HepG2 (cell line): ENCODE results near the gene LRRIQ4. TPM values are rescaled to one million over a fixed set of nuclear protein-coding genes. Genes with fewer than 3 reads are reported as not detected.
A peak's percentile ranks its signal among the peaks of the same experiment; 100 is the strongest.

Source experiments
- ATAC-seq: fragments of 200-7000 bp; cut with Tn5 transposase; 3 replicates; pipeline ENCODE4 v1.9.1; 2020; ENCODE audit warnings: mild to moderate bottlenecking, moderate library complexity
- BruUV-seq: library from RNA; stranded (reverse); fragments of 400-500 nt; replicated peaks from 2 replicates; lab custom pipeline; 2021; lab: Mats Ljungman, UMichigan
- CTCF ChIA-PET: fragments of 300-600 bp; formaldehyde crosslinking; extraction: SDS; loops from one replicate; lab custom pipeline; 2021; ENCODE audit warnings: low total read pairs, inconsistent platforms, low intra/inter-chr PET ratio; lab: Yijun Ruan, JAX
- POLR2A ChIA-PET: fragments of 350-600 bp; sonication (Branson Sonifier 250); formaldehyde crosslinking; loops from one replicate; lab custom pipeline; 2020; ENCODE audit warnings: antibody characterized with exemption, inconsistent platforms; lab: Yijun Ruan, JAX
- DNase-seq: peaks from one replicate; pipeline ENCODE4 v3.0.0-alpha.2; 2015; ENCODE audit warnings: low spot score
- FAIRE-seq: peaks from 3 replicates; lab custom pipeline; 2011; peaks lifted over from hg19 to GRCh38; lab: Jason Lieb, UNC
- H2AFZ ChIP-seq: one replicate; pipeline ENCODE4 v1.6.1; 2011; ENCODE audit warnings: low read length, inconsistent platforms
- H3K27ac ChIP-seq: fragments of 300-600 bp; 3 replicates; pipeline ENCODE4 v1.8.0; 2011; ENCODE audit warnings: mixed run types, mild to moderate bottlenecking, mixed read lengths, low read length, inconsistent platforms; ENCODE audit not compliant: insufficient read depth; ENCODE audit errors: extremely low read length
- H3K27me3 ChIP-seq, 2 experiments: fragments of 200-600 bp in 1 of 2; 2 replicates in 1 of 2; 3 replicates in 1 of 2; pipeline versions ENCODE4 v1.6.0 to v1.8.0; 2011; ENCODE audit warnings: low read length in 2 of 2, mild to moderate bottlenecking in 2 of 2, moderate library complexity in 2 of 2, inconsistent platforms in 1 of 2; ENCODE audit not compliant: insufficient read depth in 2 of 2, control insufficient read depth in 1 of 2
- H3K36me3 ChIP-seq, 2 experiments: fragments of 200-600 bp in 1 of 2; replicated peaks in 1 of 2; 2 replicates in 1 of 2; 3 replicates in 1 of 2; pipeline versions ENCODE4 v1.5.1 to v1.8.0; 2011; ENCODE audit warnings: low read length in 2 of 2, inconsistent platforms in 1 of 2; ENCODE audit not compliant: insufficient read depth in 2 of 2, control insufficient read depth in 1 of 2
- H3K4me1 ChIP-seq: 2 replicates; pipeline ENCODE4 v1.5.1; 2012; ENCODE audit warnings: low read length, inconsistent platforms; ENCODE audit not compliant: insufficient read depth
- H3K4me2 ChIP-seq: 2 replicates; pipeline ENCODE4 v1.6.0; 2011; ENCODE audit warnings: low read depth, low read length, inconsistent platforms
- H3K4me3 ChIP-seq, 3 experiments: fragments of 200-600 bp in 1 of 3; sonication (generic), shearing (Covaris generic) in 1 of 3; replicated peaks in 1 of 3; 2 replicates each; pipeline ENCODE4 v1.5.1; 2011 to 2016; ENCODE audit warnings: low read length in 3 of 3, inconsistent platforms in 2 of 3, low read depth in 2 of 3, mild to moderate bottlenecking in 2 of 3, control low read depth in 1 of 3, mixed read lengths in 1 of 3; ENCODE audit not compliant: insufficient read depth in 1 of 3
- H3K79me2 ChIP-seq: one replicate; pipeline ENCODE4 v1.6.1; 2011; ENCODE audit warnings: low read length, inconsistent platforms; ENCODE audit not compliant: insufficient read depth
- H3K9ac ChIP-seq: 2 replicates; pipeline ENCODE4 v1.6.0; 2011; ENCODE audit warnings: mild to moderate bottlenecking, low read depth, low read length, inconsistent platforms; ENCODE audit not compliant: insufficient read depth
- H3K9me3 ChIP-seq: 2 replicates; pipeline ENCODE4 v1.5.1; 2012; ENCODE audit warnings: mild to moderate bottlenecking, low read length
- H4K20me1 ChIP-seq: 2 replicates; pipeline ENCODE4 v1.6.0; 2011; ENCODE audit warnings: inconsistent platforms, mild to moderate bottlenecking, low read length, moderate library complexity; ENCODE audit not compliant: insufficient read depth
- EED ChIP-seq: sonication (generic); formaldehyde crosslinking; IDR thresholded peaks from 2 replicates; pipeline ENCODE4 v1.5.0; 2020; ENCODE audit warnings: mild to moderate bottlenecking, missing genetic modification reagents
- GATAD2A ChIP-seq: IDR thresholded peaks from 2 replicates; pipeline ENCODE4 v1.6.1; 2016
- TMF1 ChIP-seq: sonication (generic); formaldehyde crosslinking; IDR thresholded peaks from 2 replicates; pipeline ENCODE4 v1.8.1; 2022; ENCODE audit warnings: low read depth, missing genetic modification reagents
- XBP1 ChIP-seq: sonication (generic); formaldehyde crosslinking; IDR thresholded peaks from 2 replicates; pipeline ENCODE4 v1.5.0; 2020; ENCODE audit warnings: missing genetic modification reagents
- ZBTB21 ChIP-seq: sonication (generic); formaldehyde crosslinking; IDR thresholded peaks from 2 replicates; pipeline ENCODE4 v1.4.0; 2020; ENCODE audit warnings: missing genetic modification reagents
- ZNF263 ChIP-seq: sonication (generic); formaldehyde crosslinking; IDR thresholded peaks from 2 replicates; pipeline ENCODE4 v1.4.0; 2020; ENCODE audit warnings: missing genetic modification reagents
- ZNF468 ChIP-seq: sonication (generic); formaldehyde crosslinking; IDR thresholded peaks from 2 replicates; pipeline ENCODE4 v1.8.0; 2022; ENCODE audit warnings: mild to moderate bottlenecking, moderate library complexity, missing genetic modification reagents
- WGBS: methylation state at CpG from one replicate; pipeline ENCODE4 v1.1.6; 2017; ENCODE audit warnings: low lambda C conversion rate; 5-methylcytosine and 5-hydroxymethylcytosine counted together
- in situ Hi-C: cut with HindIII; loops from 2 replicates; pipeline ENCODE4 v1.10.0; 2017; ENCODE audit warnings: low pct_unique_long_range_greater_than_20kb; ENCODE audit not compliant: extremely low pct_ligation_motif_present
- intact Hi-C: fragments of 100-400 bp; cut with micrococcal nuclease; formaldehyde crosslinking; loops from one replicate; pipeline ENCODE4 v1.10.0; 2022; ENCODE audit not compliant: unreplicated experiment
- polyA plus RNA-seq, 8 experiments: library from polyadenylated mRNA; depleted of rRNA in 3 of 8; stranded (reverse) in 7 of 8; unstranded in 1 of 8; fragments of >200 nt; fragmentation: Illumina TruSeq in 4 of 8; extraction: Trizol in 4 of 8; gene quantifications; 2 replicates each; pipeline versions ENCODE4 v1.2.1 to v1.2.3, GENCODE V29; 2011 to 2016; ENCODE audit warnings: low read depth in 4 of 8, missing spikeins in 1 of 8, mixed read lengths in 1 of 8; ENCODE audit not compliant: insufficient read depth in 1 of 8
- total RNA-seq, 5 experiments: library from RNA; depleted of rRNA; stranded (reverse); fragments of >200 nt; fragmentation: Illumina TruSeq; extraction: Trizol; gene quantifications; 2 replicates each; pipeline ENCODE4 v1.2.3, GENCODE V29; 2016; ENCODE audit warnings: low read depth in 1 of 5
- TF ChIP-seq, protein P1 (sequence below): sonication (generic); formaldehyde crosslinking; IDR thresholded peaks from 2 replicates; pipeline ENCODE4 v1.4.0; 2020; ENCODE audit warnings: mild to moderate bottlenecking, missing genetic modification reagents
- TF ChIP-seq, protein P2 (sequence below): sonication (generic); formaldehyde crosslinking; IDR thresholded peaks from 2 replicates; pipeline ENCODE4 v1.4.0; 2020; ENCODE audit warnings: missing genetic modification reagents
- TF ChIP-seq, protein P3 (sequence below): sonication (generic); formaldehyde crosslinking; IDR thresholded peaks from 2 replicates; pipeline ENCODE4 v1.4.0; 2020; ENCODE audit warnings: mild to moderate bottlenecking, missing genetic modification reagents

LRRIQ4 gene
- total and polyA plus RNA-seq, 2 of the 13 experiments (the other 11 are each of a cell fraction or from before 2014, with no cell fraction given): not detected

DNA sequence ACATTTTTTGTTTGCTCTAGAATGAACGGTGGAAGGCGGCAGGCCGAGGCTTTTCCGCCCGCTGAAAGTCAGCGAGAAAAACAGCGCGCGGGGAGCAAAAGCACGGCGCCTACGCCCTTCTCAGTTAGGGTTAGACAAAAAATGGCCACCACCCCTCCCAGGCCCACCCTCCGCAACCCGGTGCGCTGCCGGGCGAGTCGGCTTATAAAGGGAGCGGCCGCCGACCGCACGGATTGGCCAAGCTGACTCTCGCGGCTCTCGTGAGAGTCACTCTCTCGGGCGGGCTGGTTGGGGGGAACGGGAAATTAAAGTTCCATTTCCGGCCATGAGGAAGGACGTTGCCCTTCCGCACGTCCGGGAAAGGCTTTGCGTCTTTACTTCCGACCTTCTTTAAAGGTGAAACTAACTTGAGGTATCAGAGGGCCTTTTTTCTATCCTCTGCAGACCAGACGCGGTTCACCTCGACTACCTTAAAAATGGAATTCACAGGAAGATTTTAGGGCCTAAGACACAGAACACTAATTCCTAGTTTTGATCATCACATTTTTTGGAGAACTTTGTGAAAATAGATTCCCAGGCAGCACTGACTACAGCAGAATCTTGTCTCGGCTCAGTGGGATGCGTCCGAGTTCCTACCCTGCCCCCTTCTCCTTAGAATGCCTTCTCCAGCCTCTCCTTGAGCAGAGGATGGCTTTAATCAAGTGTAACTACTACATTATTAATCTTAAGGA lies 47.6 kb upstream of the LRRIQ4 start, which contains the start of gene TERC (continued):
- TF ChIP-seq, protein P1, sequence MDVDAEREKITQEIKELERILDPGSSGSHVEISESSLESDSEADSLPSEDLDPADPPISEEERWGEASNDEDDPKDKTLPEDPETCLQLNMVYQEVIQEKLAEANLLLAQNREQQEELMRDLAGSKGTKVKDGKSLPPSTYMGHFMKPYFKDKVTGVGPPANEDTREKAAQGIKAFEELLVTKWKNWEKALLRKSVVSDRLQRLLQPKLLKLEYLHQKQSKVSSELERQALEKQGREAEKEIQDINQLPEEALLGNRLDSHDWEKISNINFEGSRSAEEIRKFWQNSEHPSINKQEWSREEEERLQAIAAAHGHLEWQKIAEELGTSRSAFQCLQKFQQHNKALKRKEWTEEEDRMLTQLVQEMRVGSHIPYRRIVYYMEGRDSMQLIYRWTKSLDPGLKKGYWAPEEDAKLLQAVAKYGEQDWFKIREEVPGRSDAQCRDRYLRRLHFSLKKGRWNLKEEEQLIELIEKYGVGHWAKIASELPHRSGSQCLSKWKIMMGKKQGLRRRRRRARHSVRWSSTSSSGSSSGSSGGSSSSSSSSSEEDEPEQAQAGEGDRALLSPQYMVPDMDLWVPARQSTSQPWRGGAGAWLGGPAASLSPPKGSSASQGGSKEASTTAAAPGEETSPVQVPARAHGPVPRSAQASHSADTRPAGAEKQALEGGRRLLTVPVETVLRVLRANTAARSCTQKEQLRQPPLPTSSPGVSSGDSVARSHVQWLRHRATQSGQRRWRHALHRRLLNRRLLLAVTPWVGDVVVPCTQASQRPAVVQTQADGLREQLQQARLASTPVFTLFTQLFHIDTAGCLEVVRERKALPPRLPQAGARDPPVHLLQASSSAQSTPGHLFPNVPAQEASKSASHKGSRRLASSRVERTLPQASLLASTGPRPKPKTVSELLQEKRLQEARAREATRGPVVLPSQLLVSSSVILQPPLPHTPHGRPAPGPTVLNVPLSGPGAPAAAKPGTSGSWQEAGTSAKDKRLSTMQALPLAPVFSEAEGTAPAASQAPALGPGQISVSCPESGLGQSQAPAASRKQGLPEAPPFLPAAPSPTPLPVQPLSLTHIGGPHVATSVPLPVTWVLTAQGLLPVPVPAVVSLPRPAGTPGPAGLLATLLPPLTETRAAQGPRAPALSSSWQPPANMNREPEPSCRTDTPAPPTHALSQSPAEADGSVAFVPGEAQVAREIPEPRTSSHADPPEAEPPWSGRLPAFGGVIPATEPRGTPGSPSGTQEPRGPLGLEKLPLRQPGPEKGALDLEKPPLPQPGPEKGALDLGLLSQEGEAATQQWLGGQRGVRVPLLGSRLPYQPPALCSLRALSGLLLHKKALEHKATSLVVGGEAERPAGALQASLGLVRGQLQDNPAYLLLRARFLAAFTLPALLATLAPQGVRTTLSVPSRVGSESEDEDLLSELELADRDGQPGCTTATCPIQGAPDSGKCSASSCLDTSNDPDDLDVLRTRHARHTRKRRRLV (CRISPR knock-in tag): no peak
- TF ChIP-seq GATAD2A (CRISPR knock-in tag) (peak; percentile 37), ZBTB21 (no peak)
- TF ChIP-seq, all 625 proteins: peak for 96

DNA sequence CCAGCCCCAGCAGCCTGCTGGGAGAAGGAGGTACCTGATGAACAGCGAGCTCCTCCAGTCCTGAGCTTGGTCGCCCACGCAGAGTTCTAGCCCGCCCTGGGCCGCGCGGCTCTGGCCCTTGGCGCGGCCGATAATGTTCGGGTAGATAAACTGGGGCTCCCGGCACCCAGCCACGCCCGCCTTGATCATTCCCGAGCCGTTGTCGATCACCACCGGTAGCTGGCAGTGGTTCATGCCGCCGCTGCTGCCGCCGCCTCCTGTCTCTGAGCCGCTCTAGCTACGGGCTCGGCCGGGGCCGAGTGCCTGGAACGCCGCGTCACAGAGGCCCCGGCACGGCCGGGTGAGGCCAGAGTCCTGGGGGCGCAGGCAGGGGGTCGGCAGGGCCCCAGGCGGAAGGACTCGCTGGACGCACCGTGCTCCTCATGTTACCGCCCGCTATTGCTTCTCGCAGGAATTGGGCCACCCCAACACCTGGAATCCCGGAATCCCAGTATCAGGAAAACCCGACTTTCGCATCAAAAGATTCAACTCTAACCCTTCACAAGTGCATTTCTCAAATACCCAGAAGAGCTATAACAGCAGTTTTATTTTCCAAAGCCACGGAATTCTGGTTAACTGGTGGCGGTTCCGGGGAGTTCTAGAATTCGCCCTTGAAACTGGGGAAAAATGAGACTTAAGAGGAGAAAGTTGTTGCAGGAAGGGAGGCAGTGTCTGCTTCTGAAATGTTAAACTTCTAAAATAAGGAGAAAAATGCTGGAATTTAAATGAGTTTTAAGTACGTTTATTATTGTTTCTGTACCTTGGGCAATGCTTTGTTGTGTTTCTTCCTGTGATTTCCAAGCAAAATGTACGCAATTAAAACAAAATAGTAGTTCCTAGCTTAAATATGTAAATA lies 43.1 kb upstream of the LRRIQ4 start, which contains the start of gene ACTRT3:
Gene ACTRT3 (minus strand): TSS at position 275 of the 895 bp plus-strand sequence. CDS start 41 bp downstream, at position 234.
- no TSS peak for BruUV-seq
- peaks cover 13% of the 10 kb centered on the region for H3K79me2 ChIP-seq
- peak within 1 kb of the TSS; percentile 54 for H3K4me2 ChIP-seq
- peak within 1 kb of the TSS; percentile 48 to 67 (median 54) for H3K4me3 ChIP-seq
- H3K9ac ChIP-seq: peak within 1 kb of the TSS; percentile 61
- peaks cover 0 to 3% of the 10 kb centered on the region in 2 experiments; a peak in 1 of 5 replicates for H3K27me3 ChIP-seq
- POLR2A ChIA-PET: interaction anchor here (0.6 kb wide), 1 partner anchor 61 kb away, joined by 4 read pairs; no protein-coding TSS in a partner anchor
- intact Hi-C loops: loop anchor here (5.0 to 10.0 kb wide), 2 partner anchors 255 to 907 kb away; no protein-coding TSS in a partner anchor
- FAIRE-seq (no peak), DNase-seq (peak; percentile 39), ATAC-seq (peak; percentile 55)
- in situ Hi-C loops: no loop called here
- H3K4me1 ChIP-seq: peaks cover 6% of the 10 kb centered on the region
- CTCF ChIA-PET: no interaction called here
- no peaks in the 10 kb centered on the region for H3K9me3 ChIP-seq
- peaks cover 0 to 5% of the 10 kb centered on the region in 2 experiments; a peak in 1 of 5 replicates for H3K36me3 ChIP-seq
- 52% methylated on average over 12 of the region's 51 CpGs for WGBS
- H3K27ac ChIP-seq: peak within 1 kb of the TSS; percentile 66
- no peak within 1 kb of the TSS for H2AFZ ChIP-seq
- no peaks in the 10 kb centered on the region for H4K20me1 ChIP-seq
- TF ChIP-seq EED (no peak), ZNF468 (no peak), XBP1 (no peak), ZNF263 (peak; percentile 84), TMF1 (CRISPR knock-in tag) (no peak)
- TF ChIP-seq, protein P2, sequence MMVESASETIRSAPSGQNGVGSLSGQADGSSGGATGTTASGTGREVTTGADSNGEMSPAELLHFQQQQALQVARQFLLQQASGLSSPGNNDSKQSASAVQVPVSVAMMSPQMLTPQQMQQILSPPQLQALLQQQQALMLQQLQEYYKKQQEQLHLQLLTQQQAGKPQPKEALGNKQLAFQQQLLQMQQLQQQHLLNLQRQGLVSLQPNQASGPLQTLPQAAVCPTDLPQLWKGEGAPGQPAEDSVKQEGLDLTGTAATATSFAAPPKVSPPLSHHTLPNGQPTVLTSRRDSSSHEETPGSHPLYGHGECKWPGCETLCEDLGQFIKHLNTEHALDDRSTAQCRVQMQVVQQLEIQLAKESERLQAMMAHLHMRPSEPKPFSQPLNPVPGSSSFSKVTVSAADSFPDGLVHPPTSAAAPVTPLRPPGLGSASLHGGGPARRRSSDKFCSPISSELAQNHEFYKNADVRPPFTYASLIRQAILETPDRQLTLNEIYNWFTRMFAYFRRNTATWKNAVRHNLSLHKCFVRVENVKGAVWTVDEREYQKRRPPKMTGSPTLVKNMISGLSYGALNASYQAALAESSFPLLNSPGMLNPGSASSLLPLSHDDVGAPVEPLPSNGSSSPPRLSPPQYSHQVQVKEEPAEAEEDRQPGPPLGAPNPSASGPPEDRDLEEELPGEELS (CRISPR knock-in tag): 0 out of 2 replicates have a peak, but pooled peaks have one; percentile 23
- TF ChIP-seq, protein P3, sequence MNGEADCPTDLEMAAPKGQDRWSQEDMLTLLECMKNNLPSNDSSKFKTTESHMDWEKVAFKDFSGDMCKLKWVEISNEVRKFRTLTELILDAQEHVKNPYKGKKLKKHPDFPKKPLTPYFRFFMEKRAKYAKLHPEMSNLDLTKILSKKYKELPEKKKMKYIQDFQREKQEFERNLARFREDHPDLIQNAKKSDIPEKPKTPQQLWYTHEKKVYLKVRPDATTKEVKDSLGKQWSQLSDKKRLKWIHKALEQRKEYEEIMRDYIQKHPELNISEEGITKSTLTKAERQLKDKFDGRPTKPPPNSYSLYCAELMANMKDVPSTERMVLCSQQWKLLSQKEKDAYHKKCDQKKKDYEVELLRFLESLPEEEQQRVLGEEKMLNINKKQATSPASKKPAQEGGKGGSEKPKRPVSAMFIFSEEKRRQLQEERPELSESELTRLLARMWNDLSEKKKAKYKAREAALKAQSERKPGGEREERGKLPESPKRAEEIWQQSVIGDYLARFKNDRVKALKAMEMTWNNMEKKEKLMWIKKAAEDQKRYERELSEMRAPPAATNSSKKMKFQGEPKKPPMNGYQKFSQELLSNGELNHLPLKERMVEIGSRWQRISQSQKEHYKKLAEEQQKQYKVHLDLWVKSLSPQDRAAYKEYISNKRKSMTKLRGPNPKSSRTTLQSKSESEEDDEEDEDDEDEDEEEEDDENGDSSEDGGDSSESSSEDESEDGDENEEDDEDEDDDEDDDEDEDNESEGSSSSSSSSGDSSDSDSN: peak; percentile 99
